K562 (cell line): ENCODE measurements around the gene PGM2L1. TPM values are rescaled to one million over a fixed set of nuclear protein-coding genes. Genes with fewer than 3 reads are reported as not detected.

Experiments
- ERF ChIP-seq: fragments of 450-650 bp; formaldehyde crosslinking; IDR thresholded peaks from 2 replicates; pipeline ENCODE4 v1.4.0; 2020; ENCODE audit warnings: mild to moderate bottlenecking, mixed read lengths
- HDGF ChIP-seq: fragments of 450-650 bp; IDR thresholded peaks from 2 replicates; pipeline ENCODE4 v1.6.1; 2016
- PRMT5 ChIP-seq: sonication (generic); formaldehyde crosslinking; IDR thresholded peaks from 2 replicates; pipeline ENCODE4 v1.5.0; 2020; ENCODE audit warnings: missing genetic modification reagents
- XRCC4 ChIP-seq: IDR thresholded peaks from one replicate; pipeline ENCODE4 v1.6.1; 2011; ENCODE audit not compliant: insufficient read depth, insufficient read length; ENCODE audit errors: extremely low read depth
- polyA plus RNA-seq, 8 experiments: library from polyadenylated mRNA; depleted of rRNA in 4 of 8; stranded (reverse) in 5 of 8; unstranded in 3 of 8; fragments of >200 nt; fragmentation: Nextera tagmentation in 2 of 8; fragmentation: Illumina TruSeq in 1 of 8; extraction: Ambion mirVana in 2 of 8; extraction: Trizol in 1 of 8; gene quantifications; 2 replicates each; pipeline versions ENCODE4 v1.2.1 to v1.2.3, GENCODE V29; 2011 to 2014; ENCODE audit warnings: inconsistent platforms in 1 of 8, missing spikeins in 1 of 8
- total RNA-seq, 7 experiments: library from RNA; depleted of rRNA in 6 of 7; stranded (reverse); fragments of >200 nt in 6 of 7; fragmentation: Illumina TruSeq in 2 of 7; extraction: Trizol in 2 of 7; gene quantifications; 2 replicates each; pipeline versions ENCODE4 v1.2.1 to v1.2.3, GENCODE V29; 2011 to 2021; ENCODE audit warnings: low replicate concordance in 1 of 7
- TF ChIP-seq, protein P1 (sequence below): IDR thresholded peaks from 2 replicates; pipeline ENCODE4 v1.6.1; 2012; ENCODE audit warnings: low read depth, low read length, improper control_type of control experiment, borderline replicate concordance
- TF ChIP-seq, protein P2 (sequence below): fragments of 450-650 bp; IDR thresholded peaks from 2 replicates; pipeline ENCODE4 v1.6.1; 2017; ENCODE audit warnings: mild to moderate bottlenecking, moderate library complexity
- TF ChIP-seq, protein P3 (sequence below): fragments of 250-450 bp; sonication (Bioruptor Pico); IDR thresholded peaks from 2 replicates; pipeline ENCODE4 v1.8.0; 2021; ENCODE audit warnings: moderate library complexity, mild to moderate bottlenecking, inconsistent platforms
- TF ChIP-seq, protein P4 (sequence below): sonication (generic); formaldehyde crosslinking; IDR thresholded peaks from 2 replicates; pipeline ENCODE4 v1.8.0; 2022; ENCODE audit warnings: missing genetic modification reagents, mild to moderate bottlenecking, borderline replicate concordance
- TF ChIP-seq, protein P5 (sequence below): sonication (generic); formaldehyde crosslinking; IDR thresholded peaks from 2 replicates; pipeline ENCODE4 v1.9.0; 2022; ENCODE audit warnings: mild to moderate bottlenecking, missing genetic modification reagents

PGM2L1 gene
- total and polyA plus RNA-seq, 9 of the 15 experiments (the other 6 are each of a cell fraction or from before 2014, with no cell fraction given), result 0.32 to 0.95 (median 0.63) TPM

DNA sequence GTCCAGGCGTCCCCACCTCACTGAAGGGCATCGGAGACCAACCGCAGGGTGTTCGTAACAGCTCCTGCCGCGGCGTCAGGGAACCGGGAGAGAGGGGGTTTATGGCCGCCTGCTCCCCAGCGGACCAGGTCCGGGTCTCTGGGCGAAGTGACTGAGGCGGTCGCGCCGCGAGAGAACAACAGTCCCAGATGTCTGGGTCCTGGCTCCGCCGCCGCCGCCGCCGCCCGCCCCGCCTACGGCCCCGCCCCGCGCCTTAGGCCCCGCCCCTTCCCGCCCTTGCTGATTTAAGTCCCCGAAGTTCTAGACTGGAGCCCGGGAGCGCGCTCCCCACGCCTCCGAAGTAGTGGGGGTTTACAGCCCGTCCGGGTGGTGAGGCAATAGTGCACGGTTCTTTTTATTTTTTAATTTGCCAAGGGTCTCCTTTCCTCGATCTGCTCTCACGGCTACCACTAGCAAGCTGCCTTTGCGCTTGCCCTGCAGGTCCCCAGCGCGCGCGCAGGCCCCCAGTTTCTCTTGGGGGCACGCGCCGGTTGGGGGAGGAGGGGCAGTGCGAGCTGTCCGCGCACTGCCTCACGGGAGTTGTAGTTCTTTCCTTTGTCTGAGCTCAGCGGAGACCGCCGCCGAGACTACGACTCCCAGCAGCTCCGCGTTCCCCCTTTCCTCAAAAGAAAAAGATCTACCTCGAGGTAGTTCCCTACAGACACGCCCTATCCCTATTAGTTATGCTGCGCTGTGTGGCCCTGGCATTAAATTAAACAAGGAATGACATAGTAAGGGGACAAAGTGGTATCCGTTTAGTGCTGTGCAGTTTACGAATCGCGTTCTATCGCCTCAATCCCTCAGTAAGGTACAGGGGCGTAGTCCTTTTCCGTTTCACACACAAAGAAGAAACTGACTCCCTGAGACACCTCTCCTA, at the start of gene PGM2L1 (continued):
- TF ChIP-seq, protein P1, sequence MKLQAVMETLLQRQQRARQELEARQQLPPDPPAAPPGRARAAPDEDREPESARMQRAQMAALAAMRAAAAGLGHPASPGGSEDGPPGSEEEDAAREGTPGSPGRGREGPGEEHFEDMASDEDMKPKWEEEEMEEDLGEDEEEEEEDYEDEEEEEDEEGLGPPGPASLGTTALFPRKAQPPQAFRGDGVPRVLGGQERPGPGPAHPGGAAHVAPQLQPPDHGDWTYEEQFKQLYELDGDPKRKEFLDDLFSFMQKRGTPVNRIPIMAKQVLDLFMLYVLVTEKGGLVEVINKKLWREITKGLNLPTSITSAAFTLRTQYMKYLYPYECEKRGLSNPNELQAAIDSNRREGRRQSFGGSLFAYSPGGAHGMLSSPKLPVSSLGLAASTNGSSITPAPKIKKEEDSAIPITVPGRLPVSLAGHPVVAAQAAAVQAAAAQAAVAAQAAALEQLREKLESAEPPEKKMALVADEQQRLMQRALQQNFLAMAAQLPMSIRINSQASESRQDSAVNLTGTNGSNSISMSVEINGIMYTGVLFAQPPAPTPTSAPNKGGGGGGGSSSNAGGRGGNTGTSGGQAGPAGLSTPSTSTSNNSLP, result no peak; the same call in 1 of the 2 replicates
- TF ChIP-seq HDGF (no peak), XRCC4 (no peak), ERF (CRISPR knock-in tag) (0 out of 2 replicates have a peak, but pooled peaks have one; percentile 62), PRMT5 (no peak)
- TF ChIP-seq, protein P2, sequence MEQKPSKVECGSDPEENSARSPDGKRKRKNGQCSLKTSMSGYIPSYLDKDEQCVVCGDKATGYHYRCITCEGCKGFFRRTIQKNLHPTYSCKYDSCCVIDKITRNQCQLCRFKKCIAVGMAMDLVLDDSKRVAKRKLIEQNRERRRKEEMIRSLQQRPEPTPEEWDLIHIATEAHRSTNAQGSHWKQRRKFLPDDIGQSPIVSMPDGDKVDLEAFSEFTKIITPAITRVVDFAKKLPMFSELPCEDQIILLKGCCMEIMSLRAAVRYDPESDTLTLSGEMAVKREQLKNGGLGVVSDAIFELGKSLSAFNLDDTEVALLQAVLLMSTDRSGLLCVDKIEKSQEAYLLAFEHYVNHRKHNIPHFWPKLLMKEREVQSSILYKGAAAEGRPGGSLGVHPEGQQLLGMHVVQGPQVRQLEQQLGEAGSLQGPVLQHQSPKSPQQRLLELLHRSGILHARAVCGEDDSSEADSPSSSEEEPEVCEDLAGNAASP, result no peak
- TF ChIP-seq, protein P3, sequence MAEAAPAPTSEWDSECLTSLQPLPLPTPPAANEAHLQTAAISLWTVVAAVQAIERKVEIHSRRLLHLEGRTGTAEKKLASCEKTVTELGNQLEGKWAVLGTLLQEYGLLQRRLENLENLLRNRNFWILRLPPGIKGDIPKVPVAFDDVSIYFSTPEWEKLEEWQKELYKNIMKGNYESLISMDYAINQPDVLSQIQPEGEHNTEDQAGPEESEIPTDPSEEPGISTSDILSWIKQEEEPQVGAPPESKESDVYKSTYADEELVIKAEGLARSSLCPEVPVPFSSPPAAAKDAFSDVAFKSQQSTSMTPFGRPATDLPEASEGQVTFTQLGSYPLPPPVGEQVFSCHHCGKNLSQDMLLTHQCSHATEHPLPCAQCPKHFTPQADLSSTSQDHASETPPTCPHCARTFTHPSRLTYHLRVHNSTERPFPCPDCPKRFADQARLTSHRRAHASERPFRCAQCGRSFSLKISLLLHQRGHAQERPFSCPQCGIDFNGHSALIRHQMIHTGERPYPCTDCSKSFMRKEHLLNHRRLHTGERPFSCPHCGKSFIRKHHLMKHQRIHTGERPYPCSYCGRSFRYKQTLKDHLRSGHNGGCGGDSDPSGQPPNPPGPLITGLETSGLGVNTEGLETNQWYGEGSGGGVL (CRISPR knock-in tag), result no peak
- TF ChIP-seq, protein P4, sequence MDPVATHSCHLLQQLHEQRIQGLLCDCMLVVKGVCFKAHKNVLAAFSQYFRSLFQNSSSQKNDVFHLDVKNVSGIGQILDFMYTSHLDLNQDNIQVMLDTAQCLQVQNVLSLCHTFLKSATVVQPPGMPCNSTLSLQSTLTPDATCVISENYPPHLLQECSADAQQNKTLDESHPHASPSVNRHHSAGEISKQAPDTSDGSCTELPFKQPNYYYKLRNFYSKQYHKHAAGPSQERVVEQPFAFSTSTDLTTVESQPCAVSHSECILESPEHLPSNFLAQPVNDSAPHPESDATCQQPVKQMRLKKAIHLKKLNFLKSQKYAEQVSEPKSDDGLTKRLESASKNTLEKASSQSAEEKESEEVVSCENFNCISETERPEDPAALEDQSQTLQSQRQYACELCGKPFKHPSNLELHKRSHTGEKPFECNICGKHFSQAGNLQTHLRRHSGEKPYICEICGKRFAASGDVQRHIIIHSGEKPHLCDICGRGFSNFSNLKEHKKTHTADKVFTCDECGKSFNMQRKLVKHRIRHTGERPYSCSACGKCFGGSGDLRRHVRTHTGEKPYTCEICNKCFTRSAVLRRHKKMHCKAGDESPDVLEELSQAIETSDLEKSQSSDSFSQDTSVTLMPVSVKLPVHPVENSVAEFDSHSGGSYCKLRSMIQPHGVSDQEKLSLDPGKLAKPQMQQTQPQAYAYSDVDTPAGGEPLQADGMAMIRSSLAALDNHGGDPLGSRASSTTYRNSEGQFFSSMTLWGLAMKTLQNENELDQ (CRISPR knock-in tag), result no peak
- TF ChIP-seq, protein P5, sequence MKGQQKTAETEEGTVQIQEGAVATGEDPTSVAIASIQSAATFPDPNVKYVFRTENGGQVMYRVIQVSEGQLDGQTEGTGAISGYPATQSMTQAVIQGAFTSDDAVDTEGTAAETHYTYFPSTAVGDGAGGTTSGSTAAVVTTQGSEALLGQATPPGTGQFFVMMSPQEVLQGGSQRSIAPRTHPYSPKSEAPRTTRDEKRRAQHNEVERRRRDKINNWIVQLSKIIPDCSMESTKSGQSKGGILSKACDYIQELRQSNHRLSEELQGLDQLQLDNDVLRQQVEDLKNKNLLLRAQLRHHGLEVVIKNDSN (CRISPR knock-in tag), result peak; percentile 73
